ENCODE data around the gene AGR3.

The AGR3 gene

GRCh38 chr7:16881844-16882243, at the start of gene AGR3:
Gene AGR3, minus strand, starts transcription at chr7:16881983. Its CDS starts 3,365 bp downstream, at chr7:16878618.
- DNase-seq, result no peak

- no peak for DNase-seq
Observed at GRCh38 chr7:16930946-16931345, 49.2 kb upstream of the AGR3 start.

- DNase-seq, result no peak
Observed at GRCh38 chr7:16929146-16929762, 47.5 kb upstream of the AGR3 start.

GRCh38 chr7:16926861-16927260, 45.1 kb upstream of the AGR3 start:
- DNase-seq, result no peak

GRCh38 chr7:16926283-16926682, 44.5 kb upstream of the AGR3 start:
- no peak for DNase-seq

- DNase-seq, result no peak
Observed at GRCh38 chr7:16925609-16926008, 43.8 kb upstream of the AGR3 start.

- DNase-seq, result no peak
Observed at GRCh38 chr7:16923019-16923418, 41.2 kb upstream of the AGR3 start.

- DNase-seq, result no peak
Observed at GRCh38 chr7:16921644-16922257, 40.0 kb upstream of the AGR3 start.

- DNase-seq, result no peak
Observed at GRCh38 chr7:16921151-16921550, 39.4 kb upstream of the AGR3 start.

GRCh38 chr7:16919440-16919839, 37.7 kb upstream of the AGR3 start:
- no peak for DNase-seq

GRCh38 chr7:16918288-16918895, 36.6 kb upstream of the AGR3 start:
- no peak for DNase-seq

GRCh38 chr7:16916738-16917137, 35.0 kb upstream of the AGR3 start:
- no peak for DNase-seq

GRCh38 chr7:16916105-16916639, 34.4 kb upstream of the AGR3 start:
- no peak for DNase-seq

- DNase-seq, result no peak
Observed at GRCh38 chr7:16915405-16915804, 33.6 kb upstream of the AGR3 start.

- no peak for DNase-seq
Observed at GRCh38 chr7:16914771-16915170, 33.0 kb upstream of the AGR3 start.

- no peak for DNase-seq
Observed at GRCh38 chr7:16913643-16914042, 31.9 kb upstream of the AGR3 start.

GRCh38 chr7:16912540-16912939, 30.8 kb upstream of the AGR3 start:
- no peak for DNase-seq

- DNase-seq, result no peak
Observed at GRCh38 chr7:16908561-16908960, 26.8 kb upstream of the AGR3 start.

GRCh38 chr7:16905300-16906044, 23.7 kb upstream of the AGR3 start:
- DNase-seq, result no peak

GRCh38 chr7:16904076-16904475, 22.3 kb upstream of the AGR3 start:
- DNase-seq, result no peak

- no peak for DNase-seq
Observed at GRCh38 chr7:16900209-16900768, 18.5 kb upstream of the AGR3 start.

- DNase-seq, result no peak
Observed at GRCh38 chr7:16891874-16892643, 10.3 kb upstream of the AGR3 start.

Measured in stimulated activated CD4-positive, alpha-beta T cell treated with anti-CD3 and anti-CD28 coated beads, Interleukin-4, amount 100 ng/mL, for 1 hour (primary cell).